Measurements from ENCODE around the gene SRPK2.
"Not testable (repeated sequence)": the region's sequence is repeated elsewhere in the genome, so short reads cannot be mapped to it uniquely, and the experiment has no call there.

Gene SRPK2

DNA sequence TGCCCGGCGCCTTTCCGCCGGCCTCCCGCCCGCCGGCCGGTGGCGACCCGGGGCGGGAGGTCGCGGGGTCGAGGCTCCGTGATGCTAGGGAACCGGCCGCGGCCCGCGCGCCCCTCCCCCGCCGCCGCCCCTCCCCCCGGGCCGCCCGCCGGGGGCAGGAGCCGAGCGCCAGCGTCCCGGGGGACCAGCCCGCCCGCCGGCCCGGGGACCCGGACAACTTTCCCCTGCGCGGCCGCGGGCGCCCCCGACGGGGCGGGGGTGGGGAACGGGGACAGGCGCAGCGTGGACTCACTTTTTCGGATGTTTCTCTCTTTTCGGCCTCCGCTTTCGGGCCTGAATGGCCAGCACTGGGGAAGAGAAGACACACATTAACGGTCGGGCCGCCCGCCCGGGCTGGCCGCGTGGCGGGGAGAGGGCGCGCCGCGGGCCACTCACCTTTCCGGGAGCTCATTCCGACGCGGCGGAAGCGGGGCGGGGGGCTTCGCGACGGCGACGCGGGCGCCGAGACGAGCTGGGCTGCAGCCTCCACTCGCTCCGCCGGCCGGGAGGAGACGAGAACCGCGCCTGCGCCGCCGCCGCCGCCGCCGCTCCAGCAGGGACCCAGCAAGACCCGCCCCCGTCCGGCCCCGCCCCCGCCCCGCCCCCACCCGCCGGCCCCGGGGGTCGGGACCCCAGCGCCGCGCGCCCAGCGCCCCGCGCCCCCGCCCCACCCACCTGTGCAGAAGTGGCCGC lies at the start of gene SRPK2:
Gene SRPK2, minus strand, starts transcription at position 566 of the 732 bp plus-strand sequence.
- peak; percentile 68 for DNase-seq

DNA sequence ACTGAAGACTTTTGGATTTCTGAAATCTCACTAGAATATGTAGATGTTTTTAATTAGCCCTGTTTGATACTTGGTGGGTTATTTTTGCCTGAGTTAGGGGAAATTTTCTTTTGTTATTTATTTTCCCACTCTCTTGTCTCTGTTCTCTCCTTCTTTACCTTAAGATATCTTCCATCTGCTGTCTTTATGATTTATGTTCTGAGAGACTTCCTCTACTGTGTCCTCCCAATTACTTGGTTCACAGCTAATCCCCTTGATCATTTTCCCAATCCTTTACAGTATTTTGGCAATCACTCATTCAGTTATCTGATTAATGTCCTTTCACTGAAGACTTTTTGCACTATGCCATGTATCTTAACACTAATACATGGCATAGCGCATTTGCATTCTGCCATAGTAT lies 49.5 kb upstream of the SRPK2 start:
- DNase-seq, result no peak

DNA sequence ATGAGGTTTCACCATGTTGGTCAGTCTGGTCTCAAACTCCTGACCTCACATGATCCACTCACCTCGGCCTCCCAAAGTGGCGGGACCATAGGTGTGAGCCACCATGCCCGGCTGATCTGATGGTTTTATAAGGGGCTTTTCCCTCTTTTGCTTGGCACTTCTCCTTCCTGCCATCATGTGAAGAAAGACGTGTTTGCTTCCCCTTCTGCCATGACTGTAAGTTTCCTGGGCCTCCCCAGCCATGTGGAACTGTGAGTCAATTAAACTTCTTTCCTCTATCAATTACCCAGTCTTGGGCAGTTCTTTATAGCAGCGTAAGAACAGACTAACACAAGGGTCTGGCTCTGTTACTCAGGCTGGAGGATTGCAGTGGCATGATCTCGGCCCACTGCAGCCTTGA lies 48.6 kb upstream of the SRPK2 start:
- DNase-seq, result not testable (repeated sequence)

DNA sequence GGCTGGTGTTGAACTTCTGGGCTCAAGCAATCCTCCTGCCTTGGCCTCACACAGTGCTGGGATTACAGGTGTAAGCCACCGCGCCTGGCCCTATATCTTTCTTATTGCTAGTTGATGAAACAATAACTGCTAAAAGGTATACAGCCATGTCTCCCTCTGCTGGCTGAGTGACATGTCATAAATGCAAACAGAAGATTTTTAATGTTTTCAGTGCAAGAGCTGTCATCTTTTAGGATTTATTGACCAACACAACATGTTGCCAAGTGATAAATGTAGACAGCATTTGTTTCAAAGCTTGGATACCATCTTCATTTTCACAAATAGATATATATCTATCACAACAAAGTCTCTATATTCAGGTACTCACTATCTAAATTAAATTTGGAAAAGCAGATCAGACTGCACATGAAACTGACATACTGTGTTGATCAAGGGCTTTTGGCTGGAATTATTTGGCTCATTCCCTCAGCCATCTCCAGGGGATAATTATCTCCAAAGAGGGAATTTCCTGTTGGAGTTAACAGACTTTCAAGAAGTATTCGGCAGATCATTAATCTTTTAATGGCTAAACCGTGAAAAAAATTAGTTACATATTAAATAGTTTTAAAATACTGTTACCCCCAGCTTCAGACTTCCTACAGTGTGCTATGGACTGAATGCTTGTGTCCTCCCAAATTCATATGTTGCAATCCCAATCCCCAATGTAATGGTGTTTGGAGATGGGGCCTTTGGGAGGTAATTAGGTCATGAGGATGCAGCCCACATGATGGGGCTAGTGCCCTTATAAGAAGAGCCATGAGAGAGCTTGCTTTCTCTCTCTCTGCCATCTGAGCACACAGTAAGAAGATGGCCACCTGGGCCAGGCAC lies 41.3 kb upstream of the SRPK2 start:
- DNase-seq, result no peak

DNA sequence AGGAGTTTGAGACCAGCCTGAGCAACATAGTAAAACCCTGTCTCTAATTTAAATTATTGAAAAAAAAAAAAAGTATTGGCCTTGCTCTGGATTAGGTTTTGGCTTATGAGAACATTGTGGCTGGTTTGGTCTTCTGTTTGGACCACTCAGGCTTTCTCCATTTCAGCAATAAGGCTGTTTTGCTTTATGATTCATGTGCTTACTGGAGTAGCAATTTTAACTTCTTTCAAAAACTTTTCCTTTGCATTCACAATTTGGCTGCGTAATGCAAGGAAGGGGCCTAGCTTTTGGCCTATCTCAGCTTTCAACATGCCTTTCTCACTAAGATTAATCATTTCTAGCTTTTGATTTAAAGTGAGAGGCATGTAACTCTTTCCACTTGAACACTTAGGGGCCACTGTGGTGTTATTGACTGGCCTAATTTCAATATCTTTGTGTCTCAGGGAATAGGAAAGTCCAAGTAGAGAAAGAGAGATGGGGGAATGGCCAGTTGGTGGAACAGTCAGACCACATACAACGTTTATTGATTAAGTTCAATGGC lies 38.0 kb upstream of the SRPK2 start:
- no peak for DNase-seq

DNA sequence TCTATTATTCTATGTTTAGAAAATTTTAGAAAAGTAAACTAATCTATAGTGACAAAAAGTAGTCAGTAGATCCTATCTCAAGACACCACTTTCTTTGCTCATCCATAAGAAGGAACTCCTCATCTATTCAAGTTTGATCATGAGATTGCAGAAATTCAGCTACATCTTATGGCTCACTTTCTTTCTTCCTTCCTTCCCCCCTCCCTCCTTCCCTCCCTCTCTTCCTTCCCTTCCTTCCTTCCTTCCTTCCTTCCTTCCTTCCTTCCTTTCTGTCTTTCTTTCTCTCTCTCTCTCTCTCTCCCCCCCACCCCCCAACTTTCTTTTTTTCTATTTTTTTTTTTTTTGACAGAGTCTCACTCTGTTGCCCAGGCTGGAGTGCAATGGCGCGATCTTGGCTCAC lies 35.3 kb upstream of the SRPK2 start:
- no peak for DNase-seq

DNA sequence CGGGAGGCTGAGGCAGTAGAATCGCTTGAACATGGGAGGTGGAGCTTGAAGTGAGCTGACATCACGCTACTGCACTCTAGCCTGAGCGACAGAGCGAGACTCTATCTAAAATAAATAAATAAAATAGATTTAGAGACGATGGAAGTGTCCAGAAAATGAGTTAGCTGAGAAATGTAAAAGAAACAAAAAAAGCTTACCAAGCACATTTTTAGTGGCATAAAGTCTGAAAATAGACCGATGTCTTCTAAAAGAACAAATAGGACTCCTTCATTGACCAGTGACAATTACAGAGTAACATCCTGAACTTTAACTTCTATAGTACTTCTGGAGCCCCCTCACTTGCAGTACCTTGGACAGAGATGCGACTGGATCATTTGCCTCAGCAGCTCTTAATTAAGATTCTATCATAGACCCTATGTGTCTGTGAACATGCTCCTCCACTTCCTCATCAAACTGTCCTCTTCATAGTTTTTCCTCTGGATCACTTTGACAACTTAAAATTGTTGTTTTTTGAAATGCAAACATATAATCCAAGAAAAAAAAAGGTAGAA lies 25.2 kb upstream of the SRPK2 start:
- DNase-seq, result no peak

DNA sequence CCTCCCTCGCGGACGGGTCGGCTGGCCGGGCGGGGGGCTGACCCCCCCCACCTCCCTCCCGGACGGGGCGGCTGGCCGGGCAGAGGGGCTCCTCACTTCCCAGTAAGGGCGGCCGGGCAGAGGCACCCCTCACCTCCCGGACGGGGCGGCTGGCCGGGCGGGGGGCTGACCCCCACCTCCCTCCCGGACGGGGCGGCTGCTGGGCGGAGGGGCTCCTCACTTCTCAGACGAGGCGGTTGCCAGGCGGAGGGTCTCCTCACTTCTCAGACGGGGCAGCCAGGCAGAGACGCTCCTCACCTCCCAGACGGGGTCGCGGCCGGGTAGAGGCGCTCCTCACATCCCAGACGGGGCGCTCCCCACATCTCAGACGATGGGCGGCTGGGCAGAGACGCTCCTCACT lies 22.1 kb upstream of the SRPK2 start:
- not testable (repeated sequence) for DNase-seq

DNA sequence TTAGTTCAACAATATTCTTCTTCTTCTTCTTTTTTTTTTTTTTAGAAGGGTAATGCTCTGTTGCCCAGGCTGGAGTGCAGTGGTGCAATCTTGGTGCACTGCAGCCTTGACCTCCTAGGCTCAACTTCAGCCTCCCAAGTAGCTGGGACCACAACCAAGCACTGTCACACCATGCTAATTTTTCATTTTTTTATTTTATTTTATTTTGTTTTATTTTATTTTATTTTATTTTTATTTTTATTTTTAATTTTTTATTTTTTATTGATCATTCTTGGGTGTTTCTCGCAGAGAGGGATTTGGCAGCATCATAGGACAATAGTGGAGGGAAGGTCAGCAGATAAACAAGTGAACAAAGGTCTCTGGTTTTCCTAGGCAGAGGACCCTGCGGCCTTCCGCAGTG lies 21.1 kb upstream of the SRPK2 start:
- DNase-seq, result not testable (repeated sequence)

DNA sequence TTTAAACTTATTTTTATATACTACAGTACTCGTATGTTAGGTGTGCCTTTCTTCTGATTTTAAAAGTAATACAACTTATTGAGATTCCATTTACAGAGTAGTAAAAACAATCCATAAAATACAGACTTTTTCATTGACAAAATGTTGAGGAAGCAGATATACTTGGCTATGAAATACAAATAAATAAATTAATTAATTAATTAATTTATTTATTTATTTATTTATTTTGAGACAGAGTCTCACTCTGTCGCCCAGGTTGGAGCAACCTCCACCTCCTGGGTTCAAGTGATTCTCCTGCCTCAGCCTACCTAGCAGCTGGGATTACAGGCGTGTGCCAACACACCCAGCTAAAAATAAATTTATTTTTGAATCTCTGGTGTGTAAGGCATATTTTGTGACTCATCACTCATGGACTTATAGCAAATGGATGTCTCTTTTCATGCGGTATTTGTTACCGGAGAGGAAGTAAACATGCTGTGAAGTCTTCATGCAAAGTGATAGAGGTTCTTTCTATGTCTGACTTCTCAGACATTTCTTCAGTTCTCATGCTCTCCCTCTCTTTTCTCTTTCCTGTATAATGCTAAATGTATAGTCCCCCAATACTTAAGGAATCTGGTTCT lies 20.2 kb upstream of the SRPK2 start:
- DNase-seq, result no peak

DNA sequence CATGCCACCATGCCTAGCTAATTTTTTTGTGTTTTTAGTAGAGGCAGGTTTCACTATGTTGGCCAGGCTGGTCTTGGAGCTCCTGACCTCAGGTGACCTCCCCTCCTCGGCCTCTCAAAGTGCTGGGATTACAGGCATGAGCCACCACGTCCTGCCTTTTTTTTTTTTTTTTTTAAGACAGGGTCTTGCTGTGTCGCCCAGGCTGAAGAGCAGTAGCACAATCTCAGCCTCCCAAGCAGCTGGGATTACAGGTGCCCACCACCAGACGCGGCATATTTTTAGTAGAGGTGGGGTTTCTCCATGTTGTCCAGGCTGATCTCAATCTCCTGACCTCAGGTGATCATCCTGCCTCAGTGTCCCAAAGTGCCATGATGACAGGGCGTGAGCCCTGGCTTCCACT lies 14.4 kb upstream of the SRPK2 start:
- DNase-seq, result no peak

DNA sequence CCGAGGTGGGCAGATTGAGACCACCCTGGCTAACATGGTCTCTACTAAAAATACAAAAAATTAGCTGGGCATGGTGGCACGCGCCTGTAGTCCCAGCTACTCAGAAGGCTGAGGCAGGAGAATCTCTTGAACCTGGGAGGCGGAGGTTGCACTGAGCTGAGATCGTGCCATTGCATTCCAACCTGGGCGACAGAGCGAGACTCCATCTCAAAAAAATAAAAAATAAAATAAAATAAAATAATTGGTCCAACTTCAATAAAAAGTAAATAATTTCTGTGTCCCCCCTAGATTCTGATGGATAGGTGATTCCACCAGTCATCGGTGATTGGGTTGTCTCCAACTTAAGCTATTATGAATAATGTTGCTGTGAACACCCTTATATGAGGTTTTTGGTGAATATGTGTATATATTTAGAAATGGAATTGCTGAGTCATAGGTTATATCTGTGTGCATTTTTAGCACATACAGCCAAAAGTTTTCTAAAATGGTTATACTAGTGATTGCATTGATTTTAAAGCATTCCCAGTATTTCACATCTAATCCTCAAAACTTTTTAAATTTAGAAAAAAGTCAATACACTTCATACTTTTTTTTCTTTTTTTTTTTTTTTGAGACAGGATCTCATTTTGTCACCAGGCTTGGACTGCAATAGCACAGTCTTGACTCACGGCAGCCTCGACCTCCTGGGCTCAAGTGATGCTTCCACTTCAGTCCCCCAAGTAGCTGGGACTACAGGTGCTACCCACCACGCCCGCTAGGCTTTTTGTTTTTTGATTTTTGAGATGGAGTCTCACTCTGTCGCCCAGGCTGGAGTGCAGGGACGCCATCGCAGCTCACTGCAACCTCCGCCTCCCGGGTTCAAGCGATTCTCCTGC lies 13.7 kb upstream of the SRPK2 start:
- DNase-seq, result no peak

DNA sequence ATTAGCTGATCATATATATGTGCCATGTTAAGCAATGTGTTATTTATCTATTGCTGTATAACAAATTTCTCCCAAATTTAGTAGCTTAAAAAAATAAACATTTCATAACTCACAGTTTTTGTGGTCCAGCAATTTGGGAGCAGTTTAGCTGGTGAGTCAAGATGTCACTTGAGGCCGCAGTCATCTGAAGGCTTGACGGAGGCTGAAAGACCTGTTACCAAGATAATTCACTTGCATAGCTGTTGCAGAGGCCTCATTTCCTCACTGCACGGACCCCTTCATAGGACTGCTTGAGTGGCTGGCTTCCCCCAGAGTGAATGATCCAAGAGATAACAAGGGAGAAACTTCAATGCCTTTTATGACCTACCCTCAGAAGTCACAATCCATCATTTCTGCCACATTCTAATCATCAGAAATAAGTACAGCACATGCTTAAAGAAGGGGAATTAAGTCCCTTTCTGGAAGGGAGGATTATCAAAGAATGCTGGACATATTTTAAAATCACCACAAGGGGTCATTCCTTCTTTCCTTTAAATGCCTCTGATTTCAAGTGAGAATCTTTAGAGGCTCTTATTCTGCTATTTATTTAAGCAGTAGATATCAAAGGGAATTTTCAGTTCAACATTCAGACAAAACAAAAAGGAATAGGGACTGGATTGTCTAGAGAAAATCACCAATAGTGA lies 10.5 kb upstream of the SRPK2 start:
- DNase-seq, result no peak

DNA sequence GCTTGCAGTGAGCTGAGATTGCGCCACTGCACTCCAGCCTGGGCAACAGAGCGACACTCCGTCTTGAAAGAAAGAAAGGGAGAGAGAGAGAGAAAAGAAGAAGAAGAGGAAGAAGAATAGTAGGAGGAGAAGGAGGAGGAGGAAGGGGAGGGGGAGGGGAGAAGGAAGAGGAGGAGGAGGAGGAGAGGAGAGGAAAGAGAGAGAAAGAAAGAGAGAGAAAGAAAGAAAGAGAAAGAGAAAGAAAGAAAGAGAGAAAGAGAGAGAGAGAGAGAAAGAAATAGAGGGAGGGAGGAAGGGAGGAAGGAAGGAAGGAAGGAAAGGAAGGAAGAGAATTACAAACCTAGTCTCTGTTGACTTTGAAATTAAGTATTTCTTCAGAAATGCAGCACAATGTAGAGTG lies 7.8 kb upstream of the SRPK2 start:
- no peak for DNase-seq

DNA sequence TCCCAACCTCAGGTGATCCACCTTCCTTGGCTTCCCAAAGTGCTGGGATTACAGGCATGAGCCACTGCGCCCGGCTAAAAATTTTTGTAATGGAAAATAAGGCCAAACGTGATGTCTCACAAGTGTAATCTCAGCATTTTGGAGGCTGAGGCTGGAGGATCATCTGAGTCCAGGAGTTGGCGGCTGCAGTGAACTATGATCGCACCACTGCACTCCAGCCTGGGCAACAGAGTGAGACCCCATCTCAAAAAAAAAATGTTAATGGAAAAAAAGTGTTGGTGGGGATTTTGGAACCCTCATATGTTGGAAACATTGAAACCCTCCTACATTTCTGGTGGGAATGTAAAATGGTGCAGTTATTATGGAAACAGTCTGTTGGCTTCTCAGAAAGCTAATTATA lies 2.7 kb upstream of the SRPK2 start:
- no peak for DNase-seq

DNA sequence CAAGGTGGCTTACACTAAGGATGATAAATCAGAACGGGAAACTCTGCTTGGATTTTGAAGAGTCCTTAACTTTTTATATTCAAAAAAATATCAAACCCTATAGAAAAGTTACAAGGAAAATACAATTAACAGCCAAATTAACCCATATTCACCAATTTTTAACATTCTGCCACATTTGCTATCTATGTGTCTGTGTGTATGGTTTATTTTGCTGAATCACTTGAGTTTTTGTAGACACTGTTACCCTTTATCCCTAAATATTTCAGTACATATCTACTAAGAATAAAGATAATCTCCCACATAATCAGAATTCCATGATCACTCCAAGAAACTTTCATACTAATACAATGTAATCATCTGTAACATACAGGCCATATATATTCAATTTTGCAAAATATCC lies 1.2 kb upstream of the SRPK2 start:
- no peak for DNase-seq

DNA sequence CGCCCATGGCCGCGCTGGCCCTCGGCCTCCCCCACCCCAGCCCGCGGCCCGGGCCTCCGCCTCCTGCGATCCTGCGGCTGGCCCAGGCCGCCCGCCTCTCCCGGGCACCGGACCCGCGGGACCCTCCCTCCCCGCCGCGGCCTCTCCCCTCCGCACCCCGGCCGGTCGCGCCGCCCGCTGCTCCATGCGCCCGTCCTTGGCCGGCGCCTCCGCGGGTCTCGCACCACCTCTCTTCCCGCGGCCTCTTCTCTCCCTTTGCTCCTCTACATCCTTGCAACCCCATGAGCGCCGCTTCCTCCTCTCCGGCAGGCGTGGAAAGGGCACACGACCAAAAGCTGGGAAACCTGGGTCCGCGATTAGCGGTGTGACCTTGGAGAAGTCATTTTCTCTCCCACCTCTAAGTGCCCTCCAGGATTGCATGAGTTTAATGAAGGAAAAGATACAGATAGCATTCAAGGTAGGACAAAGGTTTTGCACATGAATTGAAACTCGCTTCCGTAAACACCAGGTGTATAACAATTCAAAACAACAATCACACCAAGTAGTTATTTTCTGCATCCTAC lies 448 bp upstream of the SRPK2 start:
- DNase-seq, result peak; percentile 31

DNA sequence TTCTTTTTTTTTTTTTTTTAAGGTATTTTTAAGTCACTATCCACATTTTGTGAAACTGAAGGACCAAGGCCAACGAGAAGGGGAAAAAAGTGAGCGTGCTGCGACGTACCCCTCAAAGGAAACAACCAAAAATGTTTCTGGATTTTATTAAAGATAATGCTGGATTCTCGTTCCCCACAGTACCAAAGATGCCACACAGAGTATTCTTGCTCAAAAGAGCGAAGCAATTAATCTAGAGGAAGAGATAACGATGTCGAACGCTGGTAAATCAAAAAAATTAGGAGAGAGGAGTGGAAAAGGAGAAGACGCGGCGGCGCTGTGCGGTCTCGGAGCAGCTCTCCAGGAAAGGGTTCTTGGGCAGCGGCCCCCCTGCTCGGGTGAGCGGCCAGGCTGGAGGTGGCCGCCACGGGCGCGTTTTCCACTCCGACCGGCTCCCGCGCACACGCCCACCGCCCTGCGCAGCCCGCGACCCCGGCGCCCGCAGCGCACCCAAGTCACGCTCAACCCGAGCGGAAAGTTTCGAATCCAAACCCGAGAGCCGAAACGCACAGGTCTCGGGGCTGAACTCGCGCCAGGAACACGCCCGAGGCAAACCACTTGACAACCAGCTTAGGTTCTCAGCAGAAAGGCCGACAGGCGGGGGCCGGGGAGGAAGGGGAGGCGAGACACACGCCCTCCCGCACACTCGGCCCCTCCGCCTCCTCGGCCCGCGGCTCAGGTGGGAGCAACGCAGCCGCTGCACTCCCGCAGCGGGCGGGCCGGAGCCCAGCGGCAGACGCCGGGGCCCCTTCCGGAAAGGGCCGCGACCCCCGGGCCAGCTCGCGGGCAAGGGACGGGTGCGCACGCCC lies 989 bp downstream of the SRPK2 start:
- DNase-seq, result peak; percentile 45

DNA sequence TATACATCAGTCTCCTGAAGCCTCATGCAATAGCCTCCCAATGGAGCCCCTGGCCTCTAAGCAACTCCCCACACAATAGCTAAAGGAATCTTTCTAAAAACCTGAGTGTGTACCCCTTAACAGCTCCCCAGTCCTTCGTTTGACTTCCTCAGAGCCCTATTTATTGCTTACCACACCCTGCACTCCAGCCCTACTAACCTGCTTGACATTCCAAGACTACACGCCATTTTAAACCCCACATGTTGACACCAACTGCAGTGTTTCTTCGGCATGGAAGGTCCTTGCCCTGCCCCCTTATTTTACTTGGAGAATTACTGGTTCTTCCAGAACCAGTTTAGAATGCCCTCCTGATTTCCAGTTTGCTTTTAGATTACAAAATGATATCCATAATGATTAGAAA lies 10.8 kb downstream of the SRPK2 start:
- no peak for DNase-seq

DNA sequence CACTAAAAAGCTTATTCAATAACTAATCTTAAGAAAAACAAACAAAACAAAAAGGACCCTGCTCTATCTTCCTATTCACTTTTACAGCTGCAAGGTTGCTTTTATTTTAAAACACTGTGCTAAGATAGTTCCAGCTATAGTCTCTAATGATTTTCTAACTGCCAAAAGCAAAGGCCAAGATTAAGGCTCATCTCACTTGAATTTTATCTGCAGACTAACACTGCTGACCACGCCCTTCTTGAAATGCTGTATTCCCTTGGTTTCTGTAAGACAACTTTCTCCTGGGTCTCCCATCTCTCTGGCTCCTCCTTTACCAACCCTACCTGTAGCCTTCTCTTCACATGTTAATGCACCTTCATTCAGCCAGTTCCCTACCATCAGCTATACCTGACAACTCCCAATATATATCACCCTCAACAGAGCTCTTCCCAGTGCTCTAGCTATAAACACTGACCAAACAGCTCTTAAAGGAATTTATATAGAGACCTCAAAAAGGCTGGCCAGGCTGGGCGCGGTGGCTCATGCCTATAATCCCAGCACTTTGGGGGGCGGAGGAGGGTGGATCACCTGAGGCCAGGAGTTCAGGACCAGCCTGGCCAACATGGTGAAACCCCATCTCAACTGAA lies 11.7 kb downstream of the SRPK2 start:
- DNase-seq, result no peak

All from midbrain (tissue), 1 donor.